Upper lobe of left lung (tissue), 4 donors: ENCODE data around the gene CCER1.

Experiments
- EP300 ChIP-seq, 4 donors: sonication (generic); formaldehyde crosslinking; IDR thresholded peaks; one replicate each; pipeline ENCODE4 v1.5.1; 2017; ENCODE audit warnings: antibody characterized with exemption in 4 of 4, control low read depth in 2 of 4
- POLR2A ChIP-seq, 4 donors: fragments of 450-650 bp; IDR thresholded peaks; one replicate each; pipeline ENCODE4 v1.5.1; 2016 to 2017; ENCODE audit warnings: antibody characterized with exemption in 4 of 4, mild to moderate bottlenecking in 2 of 4
- POLR2AphosphoS5 ChIP-seq, 2 donors: sonication (generic); formaldehyde crosslinking; IDR thresholded peaks; one replicate each; pipeline ENCODE4 v1.5.1; 2017; ENCODE audit warnings: antibody characterized with exemption in 2 of 2
- TF ChIP-seq, protein P1 (sequence below), 6 experiments: fragments of 450-650 bp in 4 of 6; fragments of 200-600 bp in 2 of 6; sonication (generic) in 2 of 6; IDR thresholded peaks; one replicate each; pipeline ENCODE4 v1.5.1; 2016 to 2019; ENCODE audit warnings: antibody characterized with exemption in 6 of 6

- TF ChIP-seq POLR2A (IDR thresholded peaks at IDR 0.05) (no peak), POLR2AphosphoS5 (IDR thresholded peaks at IDR 0.05) (no peak), EP300 (IDR thresholded peaks at IDR 0.05) (no peak)
- TF ChIP-seq, protein P1, sequence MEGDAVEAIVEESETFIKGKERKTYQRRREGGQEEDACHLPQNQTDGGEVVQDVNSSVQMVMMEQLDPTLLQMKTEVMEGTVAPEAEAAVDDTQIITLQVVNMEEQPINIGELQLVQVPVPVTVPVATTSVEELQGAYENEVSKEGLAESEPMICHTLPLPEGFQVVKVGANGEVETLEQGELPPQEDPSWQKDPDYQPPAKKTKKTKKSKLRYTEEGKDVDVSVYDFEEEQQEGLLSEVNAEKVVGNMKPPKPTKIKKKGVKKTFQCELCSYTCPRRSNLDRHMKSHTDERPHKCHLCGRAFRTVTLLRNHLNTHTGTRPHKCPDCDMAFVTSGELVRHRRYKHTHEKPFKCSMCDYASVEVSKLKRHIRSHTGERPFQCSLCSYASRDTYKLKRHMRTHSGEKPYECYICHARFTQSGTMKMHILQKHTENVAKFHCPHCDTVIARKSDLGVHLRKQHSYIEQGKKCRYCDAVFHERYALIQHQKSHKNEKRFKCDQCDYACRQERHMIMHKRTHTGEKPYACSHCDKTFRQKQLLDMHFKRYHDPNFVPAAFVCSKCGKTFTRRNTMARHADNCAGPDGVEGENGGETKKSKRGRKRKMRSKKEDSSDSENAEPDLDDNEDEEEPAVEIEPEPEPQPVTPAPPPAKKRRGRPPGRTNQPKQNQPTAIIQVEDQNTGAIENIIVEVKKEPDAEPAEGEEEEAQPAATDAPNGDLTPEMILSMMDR (IDR thresholded peaks at IDR 0.05), result no peak
Measured at GRCh38 chr12:90925562-90925961, 29.4 kb downstream of the CCER1 start.
